GM12801 (cell line): ENCODE measurements around the gene ADPGK.

Source experiments
- CTCF ChIP-seq: IDR thresholded peaks from one replicate; pipeline ENCODE4 v1.5.1; 2011; ENCODE audit warnings: control low read depth; ENCODE audit not compliant: insufficient read length; ENCODE audit errors: extremely low read depth

Gene ADPGK

GRCh38 chr15:72737061-72737460, 46.5 kb downstream of the ADPGK start:
- no peak for TF ChIP-seq CTCF

GRCh38 chr15:72735111-72735510, 48.4 kb downstream of the ADPGK start:
- no peak for TF ChIP-seq CTCF

- no peak for TF ChIP-seq CTCF
Measured at GRCh38 chr15:72733941-72734738, 49.4 kb downstream of the ADPGK start.

GRCh38 chr15:72732516-72732915, 51.0 kb downstream of the ADPGK start:
- TF ChIP-seq CTCF: no peak

- TF ChIP-seq CTCF: no peak
Measured at GRCh38 chr15:72732086-72732485, 51.5 kb downstream of the ADPGK start.

- no peak for TF ChIP-seq CTCF
Measured at GRCh38 chr15:72728821-72729220, 54.7 kb downstream of the ADPGK start.

- no peak for TF ChIP-seq CTCF
Measured at GRCh38 chr15:72727154-72727553, 56.4 kb downstream of the ADPGK start.
